HEK293 (cell line): ENCODE data around the gene MYO1F.

Experiments used
- CTCF ChIA-PET: fragments of 350-600 bp; formaldehyde crosslinking; extraction: SDS; loops from one replicate; lab custom pipeline; 2021; ENCODE audit warnings: antibody characterized with exemption; lab: Yijun Ruan, JAX
- POLR2A ChIA-PET: fragments of 300-600 bp; formaldehyde crosslinking; extraction: SDS; loops from one replicate; lab custom pipeline; 2020; ENCODE audit warnings: antibody characterized with exemption, inconsistent platforms; lab: Yijun Ruan, JAX
- H3K27ac ChIP-seq: fragments of 200-500 bp; sonication (Bioruptor generic); 2 replicates; pipeline ENCODE4 v1.5.1; 2014; ENCODE audit warnings: low read depth, low read length, control low read depth, inconsistent platforms; ENCODE audit errors: extremely low read depth
- H3K36me3 ChIP-seq, 2 experiments: fragments of 200-500 bp in 1 of 2; sonication (Bioruptor generic) in 1 of 2; 1 replicate in 1 of 2; 2 replicates in 1 of 2; pipeline ENCODE4 v1.5.1; 2014 to 2017; ENCODE audit warnings: inconsistent platforms in 2 of 2, low read length in 2 of 2; ENCODE audit not compliant: control insufficient read depth in 2 of 2, insufficient read depth in 1 of 2
- H3K4me1 ChIP-seq: fragments of 200-500 bp; sonication (Bioruptor generic); 2 replicates; pipeline ENCODE4 v1.5.1; 2014; ENCODE audit warnings: mild to moderate bottlenecking, low read length, inconsistent platforms; ENCODE audit not compliant: control insufficient read depth, insufficient read depth
- H3K4me3 ChIP-seq: 2 replicates; pipeline ENCODE4 v1.5.1; 2011; ENCODE audit warnings: low read depth, mild to moderate bottlenecking, control low read depth, low read length, moderate library complexity
- H3K9me3 ChIP-seq: fragments of 200-500 bp; sonication (Bioruptor generic); 2 replicates; pipeline ENCODE4 v1.5.1; 2014; ENCODE audit warnings: low read depth, low read length, inconsistent platforms; ENCODE audit not compliant: control insufficient read depth, insufficient read depth
- EGR2 ChIP-seq: fragments of 450-650 bp; formaldehyde crosslinking; IDR thresholded peaks from 2 replicates; pipeline ENCODE4 v1.5.1; 2016; ENCODE audit warnings: low read depth, missing biosample characterization, missing genetic modification characterization
- GLIS2 ChIP-seq: fragments of 450-650 bp; formaldehyde crosslinking; IDR thresholded peaks from 2 replicates; pipeline ENCODE4 v1.5.1; 2016; ENCODE audit warnings: missing biosample characterization, missing genetic modification characterization
- KLF16 ChIP-seq: fragments of 450-650 bp; formaldehyde crosslinking; IDR thresholded peaks from 2 replicates; pipeline ENCODE4 v1.5.1; 2017; ENCODE audit warnings: missing biosample characterization, missing genetic modification characterization
- MEIS1 ChIP-seq: sonication (generic); formaldehyde crosslinking; IDR thresholded peaks from 2 replicates; pipeline ENCODE4 v1.8.1; 2022; ENCODE audit warnings: missing genetic modification reagents, mild to moderate bottlenecking, borderline replicate concordance
- OVOL3 ChIP-seq: fragments of 450-650 bp; formaldehyde crosslinking; IDR thresholded peaks from 2 replicates; pipeline ENCODE4 v1.5.1; 2016; ENCODE audit warnings: missing biosample characterization, missing genetic modification characterization
- PRDM2 ChIP-seq: fragments of 450-650 bp; formaldehyde crosslinking; IDR thresholded peaks from 2 replicates; pipeline ENCODE4 v1.5.1; 2016; ENCODE audit warnings: missing biosample characterization, missing genetic modification characterization, borderline replicate concordance
- SCRT1 ChIP-seq: fragments of 450-650 bp; formaldehyde crosslinking; IDR thresholded peaks from 2 replicates; pipeline ENCODE4 v1.5.1; 2016; ENCODE audit warnings: missing biosample characterization, missing genetic modification characterization, borderline replicate concordance
- SP2 ChIP-seq: fragments of 450-650 bp; formaldehyde crosslinking; IDR thresholded peaks from 2 replicates; pipeline ENCODE4 v1.5.1; 2016; ENCODE audit warnings: missing biosample characterization, missing genetic modification characterization
- WT1 ChIP-seq: fragments of 450-650 bp; formaldehyde crosslinking; IDR thresholded peaks from 2 replicates; pipeline ENCODE4 v1.5.1; 2016; ENCODE audit warnings: missing biosample characterization, missing genetic modification characterization
- YY2 ChIP-seq: fragments of 450-650 bp; formaldehyde crosslinking; IDR thresholded peaks from 2 replicates; pipeline ENCODE4 v1.5.1; 2016; ENCODE audit warnings: missing biosample characterization, missing genetic modification characterization
- ZBTB7A ChIP-seq: fragments of 450-650 bp; formaldehyde crosslinking; IDR thresholded peaks from 2 replicates; pipeline ENCODE4 v1.5.1; 2016; ENCODE audit warnings: low read depth, missing biosample characterization, missing genetic modification characterization
- ZEB2 ChIP-seq: fragments of 450-650 bp; formaldehyde crosslinking; IDR thresholded peaks from 2 replicates; pipeline ENCODE4 v1.5.1; 2016; ENCODE audit warnings: missing biosample characterization, missing genetic modification characterization
- ZFP37 ChIP-seq: fragments of 450-650 bp; formaldehyde crosslinking; IDR thresholded peaks from 2 replicates; pipeline ENCODE4 v1.5.1; 2016; ENCODE audit warnings: missing biosample characterization, missing genetic modification characterization
- ZNF138 ChIP-seq: fragments of 450-650 bp; formaldehyde crosslinking; IDR thresholded peaks from 2 replicates; pipeline ENCODE4 v1.5.1; 2016; ENCODE audit warnings: missing biosample characterization, missing genetic modification characterization, borderline replicate concordance
- ZNF148 ChIP-seq: fragments of 450-650 bp; formaldehyde crosslinking; IDR thresholded peaks from 2 replicates; pipeline ENCODE4 v1.5.0; 2017; ENCODE audit warnings: missing biosample characterization, missing genetic modification characterization, borderline replicate concordance
- ZNF221 ChIP-seq: fragments of 450-650 bp; formaldehyde crosslinking; IDR thresholded peaks from 2 replicates; pipeline ENCODE4 v1.5.1; 2017; ENCODE audit warnings: missing biosample characterization, missing genetic modification characterization, borderline replicate concordance
- ZNF223 ChIP-seq: fragments of 450-650 bp; formaldehyde crosslinking; IDR thresholded peaks from 2 replicates; pipeline ENCODE4 v1.5.1; 2016; ENCODE audit warnings: missing biosample characterization, missing genetic modification characterization
- ZNF23 ChIP-seq: fragments of 450-650 bp; formaldehyde crosslinking; IDR thresholded peaks from 2 replicates; pipeline ENCODE4 v1.5.1; 2016; ENCODE audit warnings: missing biosample characterization, missing genetic modification characterization, borderline replicate concordance
- ZNF324 ChIP-seq: fragments of 450-650 bp; formaldehyde crosslinking; IDR thresholded peaks from 2 replicates; pipeline ENCODE4 v1.5.1; 2016; ENCODE audit warnings: missing biosample characterization, missing genetic modification characterization
- ZNF366 ChIP-seq: fragments of 450-650 bp; formaldehyde crosslinking; conservative IDR thresholded peaks from 2 replicates; pipeline ENCODE4 v1.5.1; 2016; ENCODE audit warnings: missing biosample characterization, missing genetic modification characterization
- ZNF37A ChIP-seq: fragments of 450-650 bp; IDR thresholded peaks from 2 replicates; pipeline ENCODE4 v1.5.1; 2018; ENCODE audit warnings: missing biosample characterization, missing genetic modification characterization
- ZNF391 ChIP-seq: fragments of 450-650 bp; formaldehyde crosslinking; IDR thresholded peaks from 2 replicates; pipeline ENCODE4 v1.5.1; 2016; ENCODE audit warnings: low read depth, missing biosample characterization, missing genetic modification characterization, borderline replicate concordance
- ZNF529 ChIP-seq: fragments of 450-650 bp; formaldehyde crosslinking; IDR thresholded peaks from 2 replicates; pipeline ENCODE4 v1.5.1; 2017; ENCODE audit warnings: missing genetic modification characterization, missing biosample characterization; ENCODE audit not compliant: insufficient replicate concordance
- ZNF571 ChIP-seq: fragments of 450-650 bp; formaldehyde crosslinking; IDR thresholded peaks from 2 replicates; pipeline ENCODE4 v1.5.0; 2017; ENCODE audit warnings: missing biosample characterization, missing genetic modification characterization
- ZNF629 ChIP-seq: fragments of 450-650 bp; formaldehyde crosslinking; IDR thresholded peaks from 2 replicates; pipeline ENCODE4 v1.5.1; 2017; ENCODE audit warnings: missing biosample characterization, missing genetic modification characterization
- ZNF639 ChIP-seq: fragments of 450-650 bp; formaldehyde crosslinking; IDR thresholded peaks from 2 replicates; pipeline ENCODE4 v1.5.1; 2016; ENCODE audit warnings: missing biosample characterization, missing genetic modification characterization
- ZNF658 ChIP-seq: fragments of 450-650 bp; formaldehyde crosslinking; IDR thresholded peaks from 2 replicates; pipeline ENCODE4; 2016; ENCODE audit warnings: missing biosample characterization, missing genetic modification characterization
- ZSCAN16 ChIP-seq: fragments of 450-650 bp; formaldehyde crosslinking; IDR thresholded peaks from 2 replicates; pipeline ENCODE4 v1.5.1; 2016; ENCODE audit warnings: missing biosample characterization, missing genetic modification characterization

MYO1F gene

GRCh38 chr19:8505680-8506401, 71.4 kb downstream of the MYO1F start:
- H3K36me3 ChIP-seq: no peaks in the 10 kb centered on the region
- CTCF ChIA-PET: interaction anchor here (0.6 to 2.7 kb wide), 29 partner anchors 8 to 959 kb away, joined by 3 to 15 read pairs (median 4); partner anchors contain the start of genes MARCHF2 and ZNF414
- TF ChIP-seq ZNF324 (tag by site-specific recombination) (peak; percentile 75; the same call in 1 of the 2 replicates), MEIS1 (CRISPR knock-in tag) (no peak), ZNF223 (tag by site-specific recombination) (no peak), ZNF366 (peak; percentile 62; the same call in 1 of the 2 replicates), ZNF529 (no peak), ZFP37 (tag by site-specific recombination) (peak; percentile 85; the same call in 1 of the 2 replicates), ZEB2 (tag by site-specific recombination) (peak; percentile 94), ZNF391 (tag by site-specific recombination) (peak; percentile 74; the same call in 1 of the 2 replicates), ZNF221 (tag by site-specific recombination) (0 out of 2 replicates have a peak, but pooled peaks have one; percentile 33), SCRT1 (tag by site-specific recombination) (no peak), ZNF138 (tag by site-specific recombination) (no peak), OVOL3 (no peak; the same call in 1 of the 2 replicates), ZNF639 (tag by site-specific recombination) (0 out of 2 replicates have a peak, but pooled peaks have one; percentile 56), ZNF23 (no peak), ZBTB7A (tag by site-specific recombination) (no peak), ZNF658 (tag by site-specific recombination) (no peak), ZNF148 (tag by site-specific recombination) (no peak), YY2 (tag by site-specific recombination) (0 out of 2 replicates have a peak, but pooled peaks have one; percentile 22), ZSCAN16 (tag by site-specific recombination) (peak; percentile 54; the same call in 1 of the 2 replicates), KLF16 (peak; percentile 49), ZNF571 (tag by site-specific recombination) (no peak), PRDM2 (no peak), EGR2 (tag by site-specific recombination) (peak; percentile 51), ZNF37A (no peak), SP2 (tag by site-specific recombination) (peak; percentile 44), ZNF629 (tag by site-specific recombination) (peak; percentile 53), WT1 (tag by site-specific recombination) (no peak), GLIS2 (peak; percentile 84)

More at GRCh38 chr19:8505680-8506401, 71.4 kb downstream of the MYO1F start:
- Histone ChIP-seq H3K4me3 (peak overlapping the region; percentile 61), H3K4me1 (peaks cover 3% of the 10 kb centered on the region; the same call in 1 of the 2 replicates), H3K27ac (peak overlapping the region; percentile 44; the same call in 1 of the 2 replicates), H3K9me3 (no peaks in the 10 kb centered on the region)
- POLR2A ChIA-PET: interaction anchor here (0.6 to 1.6 kb wide), 11 partner anchors 9 to 618 kb away, joined by 3 to 12 read pairs (median 4); partner anchors contain the start of genes LRRC8E, MARCHF2, RAB11B and ZNF414
